EH (cell line): Measurements from ENCODE around the gene MISP3.
"Not testable (repeated sequence)": the region's sequence is repeated elsewhere in the genome, so short reads cannot be mapped to it uniquely, and the experiment has no call there.

Source experiments
- DNase-seq: peaks from one replicate; pipeline ENCODE4 v3.0.0-alpha.2; 2015; ENCODE audit warnings: low read depth

Gene MISP3

GRCh38 chr19:14072535-14073260 is at the start of gene MISP3:
MISP3 (plus strand) TSS chr19:14072786; CDS start chr19:14073310, 524 bp downstream.
- DNase-seq, result peak; percentile 43

GRCh38 chr19:14023404-14024235 is 49.0 kb upstream of the MISP3 start:
- DNase-seq, result peak; percentile 46

- not testable (repeated sequence) for DNase-seq
Observed at GRCh38 chr19:14026652-14027192, 45.9 kb upstream of the MISP3 start.

- DNase-seq, result no peak
Observed at GRCh38 chr19:14027856-14028450, 44.6 kb upstream of the MISP3 start, which contains the start of gene RLN3. RLN3 (plus strand) TSS chr19:14028148; CDS start chr19:14028205, 57 bp downstream.

GRCh38 chr19:14028901-14029300 is 43.7 kb upstream of the MISP3 start:
- no peak for DNase-seq

GRCh38 chr19:14030997-14031718 is 41.4 kb upstream of the MISP3 start:
- no peak for DNase-seq

GRCh38 chr19:14031719-14032480 is 40.7 kb upstream of the MISP3 start, which contains the start of gene IL27RA:
IL27RA (plus strand) TSS chr19:14031762; CDS start chr19:14031873, 111 bp downstream.
- DNase-seq, result peak; percentile 58

- no peak for DNase-seq
Observed at GRCh38 chr19:14033946-14034345, 38.6 kb upstream of the MISP3 start.

- DNase-seq, result peak; percentile 19
Observed at GRCh38 chr19:14035159-14035558, 37.4 kb upstream of the MISP3 start.

GRCh38 chr19:14035706-14036105 is 36.9 kb upstream of the MISP3 start:
- DNase-seq, result peak; percentile 81

- no peak for DNase-seq
Observed at GRCh38 chr19:14039181-14039580, 33.4 kb upstream of the MISP3 start.

GRCh38 chr19:14042659-14043608 is 29.7 kb upstream of the MISP3 start:
- peak; percentile 60 for DNase-seq

- not testable (repeated sequence) for DNase-seq
Observed at GRCh38 chr19:14047866-14048265, 24.7 kb upstream of the MISP3 start.

GRCh38 chr19:14048443-14049153 is 24.0 kb upstream of the MISP3 start:
- DNase-seq, result peak; percentile 42

GRCh38 chr19:14050512-14050911 is 22.1 kb upstream of the MISP3 start:
- DNase-seq, result no peak

- not testable (repeated sequence) for DNase-seq
Observed at GRCh38 chr19:14050961-14051360, 21.6 kb upstream of the MISP3 start.

GRCh38 chr19:14051980-14052379 is 20.6 kb upstream of the MISP3 start:
- DNase-seq, result no peak

- no peak for DNase-seq
Observed at GRCh38 chr19:14052470-14052869, 20.1 kb upstream of the MISP3 start.

GRCh38 chr19:14053032-14053431 is 19.6 kb upstream of the MISP3 start:
- no peak for DNase-seq
